Measurements from ENCODE around the gene METTL3. TPM values are rescaled to one million over a fixed set of nuclear protein-coding genes. Genes with fewer than 3 reads are reported as not detected.

METTL3 gene
- total and polyA plus RNA-seq, 2 donors (not counting 3 experiments of a cell fraction or from before 2014, with no cell fraction given), result 65.0 to 85.3 TPM

DNA sequence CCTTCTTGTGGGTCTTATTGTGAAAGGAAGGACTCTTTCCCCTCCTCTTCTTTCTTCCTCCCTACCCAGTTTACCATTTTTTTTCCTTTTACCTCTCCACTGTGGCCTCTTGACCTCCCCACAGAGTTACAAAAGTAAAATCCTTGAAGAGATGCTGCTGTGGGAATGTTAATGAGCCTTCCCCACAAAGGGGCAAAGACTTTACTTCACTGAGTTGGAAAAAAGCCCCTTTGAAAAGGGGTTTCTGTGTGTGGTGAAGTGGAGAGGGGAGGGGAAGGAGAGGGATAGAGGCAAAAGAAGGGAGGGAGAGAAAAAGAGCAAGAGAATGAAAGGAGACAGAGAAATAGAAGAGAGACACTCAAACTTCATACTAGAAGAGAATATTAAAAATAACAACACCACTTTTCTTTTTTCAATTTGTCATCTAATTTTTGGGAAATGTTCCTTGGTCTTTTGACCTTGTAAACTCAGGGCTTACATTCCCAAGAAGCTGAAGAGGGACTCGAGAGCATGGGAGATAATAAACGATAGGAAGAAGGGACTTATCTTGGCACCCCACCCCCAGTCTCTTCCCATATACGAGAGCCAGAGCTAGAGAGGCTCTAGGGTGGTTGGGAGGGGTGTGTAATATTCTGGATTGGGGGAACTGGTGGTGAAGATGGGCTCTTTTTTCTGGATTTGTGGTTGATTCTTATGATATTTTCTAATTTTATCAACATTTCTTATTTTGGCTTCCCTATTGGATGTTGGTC lies 28.2 kb upstream of the METTL3 start:
- CTCF ChIA-PET, result interaction anchor here (1.4 to 2.3 kb wide), 3 partner anchors 8 to 13 kb away, joined by 3 to 10 read pairs (median 3); partner anchors contain the start of gene SALL2
- dilution Hi-C loops (cut with MboI; ENCODE audit: extremely low pct_ligation_motif_present, low sequenced_read_pairs), result no loop called here
- BruUV-seq (replicated peaks), result no TSS peak

More for the DNA sequence above, 28.2 kb upstream of the METTL3 start:
- Histone ChIP-seq H3K4me1 (ENCODE audit: control insufficient read depth, extremely low read depth, insufficient read depth, low read length) (no peaks in the 10 kb centered on the region), H2AFZ (ENCODE audit: low read depth, low read length) (no peak overlapping the region), H3K9me3 (replicated peaks; ENCODE audit: control insufficient read depth, insufficient read depth, low read length) (no peaks in the 10 kb centered on the region), H3K36me3 (ENCODE audit: control insufficient read depth in 2 of 2, extremely low read depth in 1 of 2, insufficient read depth in 2 of 2, low read length in 2 of 2) (no peaks in the 10 kb centered on the region), H3K4me2 (ENCODE audit: insufficient read depth, low read length) (no peak overlapping the region), H3K4me3 (replicated peaks in 1 of 3; ENCODE audit: insufficient read depth in 1 of 3, low read depth in 1 of 3, low read length in 3 of 3) (no peak overlapping the region), H3K27me3 (ENCODE audit: control insufficient read depth in 2 of 2, insufficient read depth in 2 of 2, low read length in 2 of 2) (peaks cover 43 to 55% of the 10 kb centered on the region in 2 experiments), H3K9me1 (replicated peaks; ENCODE audit: control insufficient read depth, extremely low read depth, insufficient read depth, low read length) (no peaks in the 10 kb centered on the region), H3K27ac (ENCODE audit: insufficient read depth, low read depth, low read length) (no peak overlapping the region), H3K9ac (replicated peaks; ENCODE audit: extremely low read depth, insufficient read depth, low read length) (no peak overlapping the region), H4K20me1 (replicated peaks; ENCODE audit: control insufficient read depth, extremely low read depth, insufficient read depth, low read length) (no peaks in the 10 kb centered on the region), H3K79me2 (ENCODE audit: control insufficient read depth, insufficient read depth, low read length) (no peaks in the 10 kb centered on the region)
- no peak for TF ChIP-seq MAX (IDR thresholded peaks at IDR 0.05; ENCODE audit: insufficient read depth, insufficient read length)
- TF ChIP-seq EZH2 (IDR thresholded peaks at IDR 0.05; ENCODE audit: borderline replicate concordance, low read depth, low read length, severe bottlenecking), result no peak
- TF ChIP-seq GATA2 (IDR thresholded peaks at IDR 0.05; ENCODE audit: insufficient read depth, insufficient read length, low read depth, low read length), result no peak
- TF ChIP-seq POLR2A (IDR thresholded peaks at IDR 0.05; ENCODE audit: low read depth, low read length), result no peak
- TF ChIP-seq MYC (IDR thresholded peaks at IDR 0.05; ENCODE audit: low read depth, low read length), result no peak
- TF ChIP-seq FOS (IDR thresholded peaks at IDR 0.05; ENCODE audit: borderline replicate concordance, insufficient read depth, low read length), result no peak
- TF ChIP-seq POLR2AphosphoS5 (IDR thresholded peaks at IDR 0.05; ENCODE audit: insufficient read depth, low read depth, low read length), result no peak
- TF ChIP-seq, protein P1, sequence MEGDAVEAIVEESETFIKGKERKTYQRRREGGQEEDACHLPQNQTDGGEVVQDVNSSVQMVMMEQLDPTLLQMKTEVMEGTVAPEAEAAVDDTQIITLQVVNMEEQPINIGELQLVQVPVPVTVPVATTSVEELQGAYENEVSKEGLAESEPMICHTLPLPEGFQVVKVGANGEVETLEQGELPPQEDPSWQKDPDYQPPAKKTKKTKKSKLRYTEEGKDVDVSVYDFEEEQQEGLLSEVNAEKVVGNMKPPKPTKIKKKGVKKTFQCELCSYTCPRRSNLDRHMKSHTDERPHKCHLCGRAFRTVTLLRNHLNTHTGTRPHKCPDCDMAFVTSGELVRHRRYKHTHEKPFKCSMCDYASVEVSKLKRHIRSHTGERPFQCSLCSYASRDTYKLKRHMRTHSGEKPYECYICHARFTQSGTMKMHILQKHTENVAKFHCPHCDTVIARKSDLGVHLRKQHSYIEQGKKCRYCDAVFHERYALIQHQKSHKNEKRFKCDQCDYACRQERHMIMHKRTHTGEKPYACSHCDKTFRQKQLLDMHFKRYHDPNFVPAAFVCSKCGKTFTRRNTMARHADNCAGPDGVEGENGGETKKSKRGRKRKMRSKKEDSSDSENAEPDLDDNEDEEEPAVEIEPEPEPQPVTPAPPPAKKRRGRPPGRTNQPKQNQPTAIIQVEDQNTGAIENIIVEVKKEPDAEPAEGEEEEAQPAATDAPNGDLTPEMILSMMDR (IDR thresholded peaks at IDR 0.05; ENCODE audit: extremely low read depth in 1 of 2, insufficient read depth in 1 of 2, low read depth in 1 of 2, low read length in 2 of 2), result no peak
- TF ChIP-seq JUN (IDR thresholded peaks at IDR 0.05; ENCODE audit: borderline replicate concordance, insufficient read depth, insufficient read length, low read depth), result no peak
- POLR2A ChIA-PET, result no interaction called here
- FAIRE-seq, result no peak
- DNase-seq (ENCODE audit: low read depth, low spot score), result no peak
- intact Hi-C loops (cut with micrococcal nuclease), result no loop called here

All from endothelial cell of umbilical vein (primary cell).